D721Med (cell line): ENCODE measurements around the gene RSAD2.

Source experiments
- DNase-seq: peaks from one replicate; pipeline ENCODE4 v3.0.0; 2011; ENCODE audit warnings: low spot score; ENCODE audit not compliant: insufficient read length
- FAIRE-seq: peaks from 2 replicates; lab custom pipeline; 2011; peaks lifted over from hg19 to GRCh38; lab: Jason Lieb, UNC
- TF ChIP-seq, protein P1 (sequence below): IDR thresholded peaks from 2 replicates; pipeline ENCODE4 v1.5.1; 2012; ENCODE audit warnings: mild to moderate bottlenecking, control low read depth; ENCODE audit not compliant: insufficient read depth; ENCODE audit errors: missing control alignments

The RSAD2 gene

DNA sequence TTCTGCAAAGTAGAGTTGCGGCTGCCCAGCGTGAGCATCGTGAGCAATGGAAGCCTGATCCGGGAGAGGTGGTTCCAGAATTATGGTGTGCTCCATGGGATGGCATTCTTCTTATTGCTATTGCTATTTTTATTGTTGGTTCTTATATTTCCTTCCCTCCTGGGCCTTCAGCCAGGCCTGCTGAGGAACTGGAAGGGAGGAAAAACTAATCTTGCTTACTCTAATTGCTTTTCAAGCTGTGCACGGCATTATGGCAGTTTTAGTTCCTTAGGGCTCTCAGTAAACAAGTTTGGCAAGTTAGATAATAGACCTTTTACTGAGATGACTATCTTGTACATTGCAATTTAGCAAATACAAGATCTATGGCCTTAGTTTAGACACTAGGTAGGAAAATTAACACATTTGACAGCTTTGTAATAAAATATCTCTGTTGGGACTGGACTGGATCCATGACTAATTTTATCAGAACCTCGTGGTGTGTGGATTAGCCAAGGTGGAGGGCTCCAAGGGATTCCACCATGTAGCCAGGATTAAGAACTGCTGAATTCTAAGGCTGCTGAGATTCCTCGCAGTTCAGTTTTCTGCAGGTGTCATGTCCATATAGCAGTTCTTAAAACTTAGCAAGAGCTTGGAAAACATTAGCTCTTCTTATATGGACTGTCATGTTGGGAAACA is 6.0 kb downstream of the RSAD2 start:
- FAIRE-seq (no peak), DNase-seq (no peak)
- TF ChIP-seq, protein P1, sequence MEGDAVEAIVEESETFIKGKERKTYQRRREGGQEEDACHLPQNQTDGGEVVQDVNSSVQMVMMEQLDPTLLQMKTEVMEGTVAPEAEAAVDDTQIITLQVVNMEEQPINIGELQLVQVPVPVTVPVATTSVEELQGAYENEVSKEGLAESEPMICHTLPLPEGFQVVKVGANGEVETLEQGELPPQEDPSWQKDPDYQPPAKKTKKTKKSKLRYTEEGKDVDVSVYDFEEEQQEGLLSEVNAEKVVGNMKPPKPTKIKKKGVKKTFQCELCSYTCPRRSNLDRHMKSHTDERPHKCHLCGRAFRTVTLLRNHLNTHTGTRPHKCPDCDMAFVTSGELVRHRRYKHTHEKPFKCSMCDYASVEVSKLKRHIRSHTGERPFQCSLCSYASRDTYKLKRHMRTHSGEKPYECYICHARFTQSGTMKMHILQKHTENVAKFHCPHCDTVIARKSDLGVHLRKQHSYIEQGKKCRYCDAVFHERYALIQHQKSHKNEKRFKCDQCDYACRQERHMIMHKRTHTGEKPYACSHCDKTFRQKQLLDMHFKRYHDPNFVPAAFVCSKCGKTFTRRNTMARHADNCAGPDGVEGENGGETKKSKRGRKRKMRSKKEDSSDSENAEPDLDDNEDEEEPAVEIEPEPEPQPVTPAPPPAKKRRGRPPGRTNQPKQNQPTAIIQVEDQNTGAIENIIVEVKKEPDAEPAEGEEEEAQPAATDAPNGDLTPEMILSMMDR = no peak

DNA sequence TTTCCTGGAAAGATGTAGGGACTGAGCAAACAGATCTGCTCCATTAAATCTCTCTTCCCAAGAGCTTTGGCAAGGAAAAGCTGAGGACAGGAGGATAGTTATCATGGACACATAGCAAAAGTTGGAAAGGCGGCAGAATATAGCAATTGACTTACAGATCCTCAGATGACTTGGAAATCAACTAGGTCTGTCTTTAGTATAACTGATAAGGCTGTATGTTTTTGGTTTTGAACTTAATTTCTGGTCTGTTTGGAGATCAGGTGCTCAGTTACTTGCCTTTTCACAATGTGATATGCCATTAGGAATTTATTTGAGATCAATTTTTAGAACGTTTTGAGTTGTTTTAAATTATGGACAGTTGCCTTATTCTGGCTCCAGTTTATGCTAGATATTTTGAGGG is 8.0 kb downstream of the RSAD2 start:
- no peak for DNase-seq
- FAIRE-seq = no peak

DNA sequence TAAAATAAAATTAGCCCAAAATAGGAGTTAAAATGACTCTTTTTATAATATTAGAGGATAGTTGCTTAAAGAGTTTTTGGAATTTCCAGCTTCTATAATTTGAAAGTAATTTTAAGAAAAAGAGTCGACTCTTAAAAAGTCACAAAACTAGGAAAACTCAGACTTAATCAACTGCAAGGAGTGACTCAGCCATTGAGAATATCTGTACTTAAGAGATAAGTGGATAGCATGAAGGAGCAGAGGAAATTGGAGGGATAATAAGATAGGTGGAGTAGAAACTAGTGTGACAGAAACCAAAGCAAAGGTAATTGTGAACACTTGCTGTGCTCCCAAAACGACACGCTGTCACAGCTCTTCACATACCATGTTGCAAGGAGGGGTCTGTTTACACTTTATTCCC is 8.4 kb downstream of the RSAD2 start:
- DNase-seq (no peak), FAIRE-seq (no peak)
- TF ChIP-seq, protein P1 = no peak

More for the DNA sequence above, 8.0 kb downstream of the RSAD2 start:
- TF ChIP-seq, protein P1 = no peak

DNA sequence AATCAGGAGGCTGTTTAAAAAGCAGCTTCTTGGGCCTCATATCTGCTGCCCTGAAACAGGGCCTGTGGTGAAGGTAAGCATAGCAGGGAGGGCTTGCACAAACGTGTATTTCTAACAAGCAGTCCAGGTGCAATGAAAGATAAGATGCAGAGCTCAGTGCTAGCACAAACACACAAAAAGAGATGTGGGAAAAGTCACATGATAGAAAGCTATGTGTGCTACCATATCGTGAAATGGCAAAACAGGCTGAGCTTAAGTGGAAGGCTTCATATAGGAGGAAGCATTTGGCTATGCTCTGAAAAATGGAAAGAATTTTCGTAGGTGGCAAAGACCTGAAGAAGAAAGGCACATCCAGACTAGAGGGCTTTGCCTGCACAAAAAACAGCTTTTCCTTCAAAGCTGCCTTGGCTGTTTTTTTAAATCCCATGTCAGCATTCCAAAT is 10.2 kb downstream of the RSAD2 start:
- TF ChIP-seq, protein P1 = no peak
- FAIRE-seq (no peak), DNase-seq (no peak)

DNA sequence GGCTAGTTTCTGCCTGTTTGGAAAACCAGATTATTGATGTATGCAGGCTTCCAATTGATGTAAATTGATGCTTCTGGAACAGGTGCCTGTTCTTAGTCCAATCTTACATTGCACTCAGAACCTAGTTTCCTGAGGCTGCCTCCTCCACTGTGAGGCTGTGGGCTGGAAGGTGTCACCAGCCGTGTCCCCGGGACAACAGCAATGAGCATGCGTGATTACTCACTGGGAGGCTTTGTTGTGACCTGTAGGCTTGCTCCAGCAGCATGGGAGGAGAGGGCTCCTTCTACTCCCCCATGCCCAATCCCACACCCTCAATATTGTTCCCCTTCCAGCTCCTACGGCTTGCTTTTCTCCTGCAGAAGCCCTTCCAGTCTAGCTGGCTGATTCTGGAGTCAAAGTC is 11.1 kb downstream of the RSAD2 start:
- DNase-seq = no peak
- FAIRE-seq = no peak
- TF ChIP-seq, protein P1 = no peak

DNA sequence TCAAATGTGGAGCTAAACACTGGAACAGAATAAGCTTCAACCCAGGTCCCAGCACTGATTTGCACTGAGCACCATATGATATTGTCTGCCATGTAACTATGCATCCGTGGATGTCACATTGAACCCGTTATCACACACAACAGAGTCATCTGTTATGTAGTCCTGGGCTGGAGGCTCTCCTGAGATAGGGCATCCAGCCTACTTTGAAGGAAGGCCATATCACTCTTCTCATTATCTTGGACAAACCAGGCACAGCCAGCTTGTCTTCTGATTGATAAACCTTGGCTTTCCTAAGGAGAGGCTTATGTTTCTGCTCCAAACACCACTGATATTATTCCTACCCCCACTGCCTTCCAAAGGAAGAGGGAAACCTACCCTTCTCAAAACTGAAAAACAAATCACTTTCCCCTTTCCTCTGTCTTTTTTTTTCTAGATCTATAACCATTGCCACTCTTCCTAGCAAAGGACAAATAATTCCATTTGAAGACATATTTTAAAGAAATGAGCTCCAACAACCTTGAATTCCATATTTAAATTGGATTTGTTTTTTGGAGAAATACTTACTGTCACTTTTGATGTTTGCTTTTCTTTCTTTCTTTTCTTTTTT is 16.4 kb downstream of the RSAD2 start:
- FAIRE-seq = no peak
- no peak for DNase-seq
- TF ChIP-seq, protein P1 = no peak
